ENCODE data around the gene SAXO2.
"Not testable (repeated sequence)": the region's sequence is repeated elsewhere in the genome, so short reads cannot be mapped to it uniquely, and the experiment has no call there.

SAXO2 gene

DNA sequence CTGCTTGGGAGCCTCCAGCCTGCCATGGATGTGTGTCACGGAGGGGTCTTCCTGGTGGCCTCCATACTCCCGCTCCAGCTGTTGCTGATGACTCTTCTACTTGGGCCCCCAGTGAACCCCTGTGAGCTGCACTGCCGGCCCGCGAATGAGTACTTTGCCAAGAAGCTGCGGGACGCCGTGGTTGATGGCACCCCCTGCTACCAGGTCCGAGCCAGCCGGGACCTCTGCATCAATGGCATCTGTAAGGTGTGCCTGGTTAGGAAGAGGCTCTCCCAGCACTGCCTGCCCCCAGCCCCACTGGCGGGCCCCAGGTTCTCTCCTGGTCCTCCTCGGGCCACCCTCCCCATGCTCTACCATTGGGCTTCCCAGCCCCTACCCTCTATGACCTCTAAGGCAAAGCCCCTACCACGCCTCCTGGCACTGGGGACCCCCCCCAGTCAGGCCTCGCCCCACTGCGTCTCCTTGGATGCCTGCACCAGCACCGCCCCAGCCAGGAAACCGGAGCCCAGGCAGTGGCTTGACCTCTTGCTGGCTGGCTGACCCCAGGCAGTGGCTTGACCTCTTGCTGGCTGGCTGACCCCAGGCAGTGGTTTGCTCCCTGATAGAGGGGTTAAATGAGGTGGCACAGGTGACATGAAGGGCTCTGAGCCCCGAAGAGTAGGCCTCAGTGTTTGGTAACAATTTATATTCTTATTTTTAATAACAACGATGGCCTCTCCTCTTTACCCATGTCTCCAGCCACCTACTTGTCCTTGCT is 57.1 kb downstream of the SAXO2 start:
- not testable (repeated sequence) for H3K4me1 ChIP-seq (ENCODE audit: control insufficient read depth in 5 of 5, insufficient read depth in 5 of 5, low read length in 5 of 5); H3K9ac ChIP-seq (ENCODE audit: low read length in 5 of 5); H3K9me3 ChIP-seq (ENCODE audit: control insufficient read depth in 5 of 5, low read length in 5 of 5); H3K27me3 ChIP-seq (ENCODE audit: control insufficient read depth in 5 of 5, insufficient read depth in 4 of 5, low read length in 5 of 5); H3K36me3 ChIP-seq (ENCODE audit: control insufficient read depth in 5 of 5, insufficient read depth in 5 of 5, low read length in 5 of 5); H3K27ac ChIP-seq (ENCODE audit: low read depth, low read length); H3K4me3 ChIP-seq (ENCODE audit: low read depth in 1 of 5, low read length in 5 of 5)

- not testable (repeated sequence) for H3K36me3 ChIP-seq (ENCODE audit: control insufficient read depth in 5 of 5, insufficient read depth in 5 of 5, low read length in 5 of 5); H3K27me3 ChIP-seq (ENCODE audit: control insufficient read depth in 5 of 5, insufficient read depth in 4 of 5, low read length in 5 of 5); H3K9ac ChIP-seq (ENCODE audit: low read length in 5 of 5); H3K27ac ChIP-seq (ENCODE audit: low read depth, low read length); H3K4me3 ChIP-seq (ENCODE audit: low read depth in 1 of 5, low read length in 5 of 5); H3K9me3 ChIP-seq (ENCODE audit: control insufficient read depth in 5 of 5, low read length in 5 of 5); H3K4me1 ChIP-seq (ENCODE audit: control insufficient read depth in 5 of 5, insufficient read depth in 5 of 5, low read length in 5 of 5)
Observed at GRCh38 chr15:82320861-82321260, 58.2 kb downstream of the SAXO2 start.

DNA sequence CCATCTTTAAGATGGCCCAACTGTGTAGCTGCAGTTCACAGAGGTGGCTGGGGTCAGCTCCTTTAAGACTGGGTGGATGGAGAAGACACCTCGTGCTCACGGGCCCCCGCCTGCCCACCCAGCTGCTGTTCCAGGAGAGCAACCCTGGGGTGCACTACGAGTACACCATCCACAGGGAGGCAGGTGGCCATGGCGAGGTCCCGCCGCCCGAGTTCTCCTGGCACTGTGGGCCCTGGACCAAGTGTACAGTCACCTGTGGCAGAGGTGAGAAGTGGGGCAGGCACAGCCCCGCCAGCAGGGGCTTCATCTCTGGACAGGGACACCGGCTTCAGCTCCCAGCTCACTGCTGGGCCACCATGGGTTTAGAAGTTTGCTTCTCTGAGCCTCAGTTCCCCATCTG is 59.9 kb downstream of the SAXO2 start:
- not testable (repeated sequence) for H3K9me3 ChIP-seq (ENCODE audit: control insufficient read depth in 5 of 5, low read length in 5 of 5); H3K27me3 ChIP-seq (ENCODE audit: control insufficient read depth in 5 of 5, insufficient read depth in 4 of 5, low read length in 5 of 5); H3K36me3 ChIP-seq (ENCODE audit: control insufficient read depth in 5 of 5, insufficient read depth in 5 of 5, low read length in 5 of 5); H3K27ac ChIP-seq (ENCODE audit: low read depth, low read length); H3K4me1 ChIP-seq (ENCODE audit: control insufficient read depth in 5 of 5, insufficient read depth in 5 of 5, low read length in 5 of 5); H3K4me3 ChIP-seq (ENCODE audit: low read depth in 1 of 5, low read length in 5 of 5); H3K9ac ChIP-seq (ENCODE audit: low read length in 5 of 5)

GRCh38 chr15:82324831-82325230 is 62.2 kb downstream of the SAXO2 start:
- H3K36me3 ChIP-seq (ENCODE audit: control insufficient read depth in 5 of 5, insufficient read depth in 5 of 5, low read length in 5 of 5); H3K4me3 ChIP-seq (ENCODE audit: low read depth in 1 of 5, low read length in 5 of 5); H3K4me1 ChIP-seq (ENCODE audit: control insufficient read depth in 5 of 5, insufficient read depth in 5 of 5, low read length in 5 of 5); H3K27ac ChIP-seq (ENCODE audit: low read depth, low read length); H3K27me3 ChIP-seq (ENCODE audit: control insufficient read depth in 5 of 5, insufficient read depth in 4 of 5, low read length in 5 of 5); H3K9ac ChIP-seq (ENCODE audit: low read length in 5 of 5); H3K9me3 ChIP-seq (ENCODE audit: control insufficient read depth in 5 of 5, low read length in 5 of 5): not testable (repeated sequence)

- not testable (repeated sequence) for H3K9ac ChIP-seq (ENCODE audit: low read length in 5 of 5)
Observed at GRCh38 chr15:82325646-82326045, 63.0 kb downstream of the SAXO2 start.

GRCh38 chr15:82326896-82327295 is 64.3 kb downstream of the SAXO2 start:
- not testable (repeated sequence) for H3K4me3 ChIP-seq (ENCODE audit: low read depth in 1 of 5, low read length in 5 of 5); H3K27me3 ChIP-seq (ENCODE audit: control insufficient read depth in 5 of 5, insufficient read depth in 4 of 5, low read length in 5 of 5); H3K9me3 ChIP-seq (ENCODE audit: control insufficient read depth in 5 of 5, low read length in 5 of 5); H3K27ac ChIP-seq (ENCODE audit: low read depth, low read length); H3K36me3 ChIP-seq (ENCODE audit: control insufficient read depth in 5 of 5, insufficient read depth in 5 of 5, low read length in 5 of 5); H3K4me1 ChIP-seq (ENCODE audit: control insufficient read depth in 5 of 5, insufficient read depth in 5 of 5, low read length in 5 of 5); H3K9ac ChIP-seq (ENCODE audit: low read length in 5 of 5)

More at GRCh38 chr15:82325646-82326045, 63.0 kb downstream of the SAXO2 start:
- not testable (repeated sequence) for H3K36me3 ChIP-seq (ENCODE audit: control insufficient read depth in 5 of 5, insufficient read depth in 5 of 5, low read length in 5 of 5); H3K27me3 ChIP-seq (ENCODE audit: control insufficient read depth in 5 of 5, insufficient read depth in 4 of 5, low read length in 5 of 5); H3K4me1 ChIP-seq (ENCODE audit: control insufficient read depth in 5 of 5, insufficient read depth in 5 of 5, low read length in 5 of 5); H3K9me3 ChIP-seq (ENCODE audit: control insufficient read depth in 5 of 5, low read length in 5 of 5); H3K27ac ChIP-seq (ENCODE audit: low read depth, low read length); H3K4me3 ChIP-seq (ENCODE audit: low read depth in 1 of 5, low read length in 5 of 5)

DNA sequence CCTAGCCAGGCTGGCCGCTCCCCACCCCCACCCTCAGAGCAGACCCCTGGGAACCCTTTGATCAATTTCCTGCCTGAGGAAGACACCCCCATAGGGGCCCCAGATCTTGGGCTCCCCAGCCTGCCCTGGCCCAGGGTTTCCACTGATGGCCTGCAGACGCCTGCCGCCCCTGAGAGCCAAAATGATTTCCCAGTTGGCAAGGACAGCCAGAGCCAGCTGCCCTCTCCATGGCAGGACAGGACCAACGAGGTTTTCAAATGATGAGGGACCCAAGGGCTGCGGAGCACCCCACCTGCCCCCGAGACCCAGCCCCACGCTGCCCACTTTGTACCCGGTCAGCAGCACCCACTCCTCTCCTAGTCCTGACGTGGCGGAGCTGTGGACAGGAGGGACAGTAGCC is 64.8 kb downstream of the SAXO2 start:
- H3K9ac ChIP-seq (ENCODE audit: low read length in 5 of 5); H3K9me3 ChIP-seq (ENCODE audit: control insufficient read depth in 5 of 5, low read length in 5 of 5); H3K27me3 ChIP-seq (ENCODE audit: control insufficient read depth in 5 of 5, insufficient read depth in 4 of 5, low read length in 5 of 5); H3K36me3 ChIP-seq (ENCODE audit: control insufficient read depth in 5 of 5, insufficient read depth in 5 of 5, low read length in 5 of 5); H3K4me3 ChIP-seq (ENCODE audit: low read depth in 1 of 5, low read length in 5 of 5); H3K27ac ChIP-seq (ENCODE audit: low read depth, low read length); H3K4me1 ChIP-seq (ENCODE audit: control insufficient read depth in 5 of 5, insufficient read depth in 5 of 5, low read length in 5 of 5): not testable (repeated sequence)

GRCh38 chr15:82329039-82329438 is 66.4 kb downstream of the SAXO2 start:
- not testable (repeated sequence) for H3K27me3 ChIP-seq (ENCODE audit: control insufficient read depth in 5 of 5, insufficient read depth in 4 of 5, low read length in 5 of 5); H3K9me3 ChIP-seq (ENCODE audit: control insufficient read depth in 5 of 5, low read length in 5 of 5); H3K4me3 ChIP-seq (ENCODE audit: low read depth in 1 of 5, low read length in 5 of 5); H3K27ac ChIP-seq (ENCODE audit: low read depth, low read length); H3K9ac ChIP-seq (ENCODE audit: low read length in 5 of 5); H3K4me1 ChIP-seq (ENCODE audit: control insufficient read depth in 5 of 5, insufficient read depth in 5 of 5, low read length in 5 of 5); H3K36me3 ChIP-seq (ENCODE audit: control insufficient read depth in 5 of 5, insufficient read depth in 5 of 5, low read length in 5 of 5)

DNA sequence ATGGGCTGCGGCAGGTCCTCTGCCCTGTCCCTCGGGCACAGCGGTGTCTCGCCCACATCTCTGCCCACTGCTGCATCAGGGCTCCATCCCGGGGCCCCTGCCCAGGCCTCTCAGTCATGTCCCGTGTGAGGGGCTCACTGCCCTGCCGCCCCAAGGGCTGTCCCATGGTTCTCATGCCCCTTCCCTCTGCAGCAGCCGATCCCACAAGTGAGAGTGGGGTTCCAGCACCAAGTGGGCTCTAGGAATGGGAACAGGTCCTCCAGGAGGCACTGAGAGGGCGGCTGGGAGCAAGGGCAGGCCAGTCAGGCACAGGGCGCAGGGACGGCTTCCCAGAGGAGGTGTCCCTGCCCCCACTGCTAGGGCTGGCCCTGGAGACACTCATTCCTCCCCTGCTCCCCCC is 68.3 kb downstream of the SAXO2 start:
- not testable (repeated sequence) for H3K4me3 ChIP-seq (ENCODE audit: low read depth in 1 of 5, low read length in 5 of 5); H3K36me3 ChIP-seq (ENCODE audit: control insufficient read depth in 5 of 5, insufficient read depth in 5 of 5, low read length in 5 of 5); H3K27me3 ChIP-seq (ENCODE audit: control insufficient read depth in 5 of 5, insufficient read depth in 4 of 5, low read length in 5 of 5); H3K9me3 ChIP-seq (ENCODE audit: control insufficient read depth in 5 of 5, low read length in 5 of 5); H3K4me1 ChIP-seq (ENCODE audit: control insufficient read depth in 5 of 5, insufficient read depth in 5 of 5, low read length in 5 of 5); H3K27ac ChIP-seq (ENCODE audit: low read depth, low read length); H3K9ac ChIP-seq (ENCODE audit: low read length in 5 of 5)

DNA sequence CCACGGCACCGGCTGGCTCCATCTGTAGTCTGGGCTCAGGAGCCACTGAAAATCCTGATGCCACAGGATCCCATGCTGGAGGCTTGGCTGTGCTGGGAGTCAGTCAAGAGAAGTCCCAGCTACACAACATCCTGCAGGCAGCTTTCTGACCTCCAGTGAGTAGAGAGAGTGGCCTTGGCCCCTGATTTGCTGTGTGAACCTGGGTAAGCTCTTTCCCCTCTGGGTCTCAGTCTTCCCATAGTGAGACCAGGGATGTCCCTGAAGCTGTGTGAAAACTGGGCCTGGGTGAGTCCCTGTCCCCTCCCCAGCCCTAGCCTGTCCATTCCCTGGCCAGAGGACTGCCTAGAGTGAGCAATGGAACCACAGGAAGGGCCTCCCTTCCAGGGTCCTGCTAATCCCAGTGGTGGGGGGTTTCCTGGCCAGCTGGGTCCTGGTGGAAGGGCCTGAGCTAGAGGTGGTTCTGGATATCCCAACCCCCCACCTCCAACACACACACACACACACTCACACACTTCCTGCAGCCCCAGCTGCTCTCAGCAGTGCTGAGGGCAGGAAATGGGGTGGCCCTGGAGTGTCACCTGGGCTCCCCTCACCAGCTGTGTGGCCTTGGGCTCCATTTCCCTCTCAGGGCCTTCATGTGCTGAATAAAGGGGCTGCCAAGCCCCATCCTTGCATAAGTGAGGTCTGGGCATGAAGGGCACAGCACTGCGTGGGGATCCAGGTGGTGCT is 69.1 kb downstream of the SAXO2 start:
- H3K9ac ChIP-seq (ENCODE audit: low read length in 5 of 5); H3K4me1 ChIP-seq (ENCODE audit: control insufficient read depth in 5 of 5, insufficient read depth in 5 of 5, low read length in 5 of 5); H3K27ac ChIP-seq (ENCODE audit: low read depth, low read length); H3K27me3 ChIP-seq (ENCODE audit: control insufficient read depth in 5 of 5, insufficient read depth in 4 of 5, low read length in 5 of 5); H3K36me3 ChIP-seq (ENCODE audit: control insufficient read depth in 5 of 5, insufficient read depth in 5 of 5, low read length in 5 of 5); H3K9me3 ChIP-seq (ENCODE audit: control insufficient read depth in 5 of 5, low read length in 5 of 5); H3K4me3 ChIP-seq (ENCODE audit: low read depth in 1 of 5, low read length in 5 of 5): not testable (repeated sequence)

Data from subcutaneous abdominal adipose tissue (tissue), 5 donors.